IPS-18a (cell line): ENCODE measurements around the gene LRRIQ1.
"Not testable (repeated sequence)": the region's sequence is repeated elsewhere in the genome, so short reads cannot be mapped to it uniquely, and the experiment has no call there.

ENCODE experiments used
- H3K27ac ChIP-seq: one replicate; pipeline ENCODE4 v1.5.1; 2013; ENCODE audit warnings: low read length
- H3K27me3 ChIP-seq: one replicate; pipeline ENCODE4 v1.6.1; 2013; ENCODE audit warnings: mild to moderate bottlenecking, low read length; ENCODE audit not compliant: control insufficient read depth, insufficient read depth
- H3K36me3 ChIP-seq: one replicate; pipeline ENCODE4 v1.6.1; 2013; ENCODE audit warnings: low read depth, low read length; ENCODE audit not compliant: control insufficient read depth
- H3K4me1 ChIP-seq: one replicate; pipeline ENCODE4 v1.6.1; 2013; ENCODE audit warnings: low read depth, low read length; ENCODE audit not compliant: control insufficient read depth
- H3K4me3 ChIP-seq: one replicate; pipeline ENCODE4 v1.5.1; 2013; ENCODE audit warnings: low read length
- H3K9ac ChIP-seq: one replicate; pipeline ENCODE4 v1.6.1; 2013; ENCODE audit warnings: mild to moderate bottlenecking, low read length, moderate library complexity
- H3K9me3 ChIP-seq: one replicate; pipeline ENCODE4 v1.6.1; 2013; ENCODE audit warnings: low read depth, low read length; ENCODE audit not compliant: control insufficient read depth

LRRIQ1 gene

GRCh38 chr12:85206543-85206942 is 170.4 kb downstream of the LRRIQ1 start:
- H3K36me3 ChIP-seq, result no peaks in the 10 kb centered on the region
- H3K9ac ChIP-seq, result no peak overlapping the region
- no peaks in the 10 kb centered on the region for H3K27me3 ChIP-seq
- no peak overlapping the region for H3K27ac ChIP-seq
- no peak overlapping the region for H3K4me3 ChIP-seq
- peaks cover 12% of the 10 kb centered on the region for H3K9me3 ChIP-seq
- H3K4me1 ChIP-seq, result no peaks in the 10 kb centered on the region

- H3K36me3 ChIP-seq, H3K27ac ChIP-seq, H3K9me3 ChIP-seq, H3K27me3 ChIP-seq, H3K4me1 ChIP-seq, H3K4me3 ChIP-seq, H3K9ac ChIP-seq: not testable (repeated sequence)
Measured at GRCh38 chr12:85224339-85224738, 188.2 kb downstream of the LRRIQ1 start.

- Histone ChIP-seq H3K27me3 (no peaks in the 10 kb centered on the region), H3K36me3 (no peaks in the 10 kb centered on the region), H3K4me1 (no peaks in the 10 kb centered on the region), H3K4me3 (no peak overlapping the region), H3K9me3 (no peaks in the 10 kb centered on the region), H3K27ac (no peak overlapping the region), H3K9ac (no peak overlapping the region)
Measured at GRCh38 chr12:85225501-85225900, 189.3 kb downstream of the LRRIQ1 start.

- no peaks in the 10 kb centered on the region for H3K4me1 ChIP-seq
- no peaks in the 10 kb centered on the region for H3K27me3 ChIP-seq
- H3K4me3 ChIP-seq, result no peak overlapping the region
- no peaks in the 10 kb centered on the region for H3K36me3 ChIP-seq
- H3K9ac ChIP-seq, result no peak overlapping the region
- no peak overlapping the region for H3K27ac ChIP-seq
- peaks cover 10% of the 10 kb centered on the region for H3K9me3 ChIP-seq
Measured at GRCh38 chr12:85237327-85237726, 201.2 kb downstream of the LRRIQ1 start.

GRCh38 chr12:85244561-85244960 is 208.4 kb downstream of the LRRIQ1 start:
- H3K36me3 ChIP-seq, result no peaks in the 10 kb centered on the region
- no peaks in the 10 kb centered on the region for H3K27me3 ChIP-seq
- no peaks in the 10 kb centered on the region for H3K4me1 ChIP-seq
- no peak overlapping the region for H3K27ac ChIP-seq
- H3K9me3 ChIP-seq, result no peaks in the 10 kb centered on the region
- H3K4me3 ChIP-seq, result no peak overlapping the region
- H3K9ac ChIP-seq, result no peak overlapping the region

GRCh38 chr12:85253853-85254252 is 217.7 kb downstream of the LRRIQ1 start:
- H3K36me3 ChIP-seq, result no peaks in the 10 kb centered on the region
- no peak overlapping the region for H3K9ac ChIP-seq
- H3K27me3 ChIP-seq, result no peaks in the 10 kb centered on the region
- H3K27ac ChIP-seq, result no peak overlapping the region
- no peaks in the 10 kb centered on the region for H3K4me1 ChIP-seq
- no peak overlapping the region for H3K4me3 ChIP-seq
- H3K9me3 ChIP-seq, result no peaks in the 10 kb centered on the region

GRCh38 chr12:85257671-85258070 is 221.5 kb downstream of the LRRIQ1 start:
- no peaks in the 10 kb centered on the region for H3K4me1 ChIP-seq
- no peak overlapping the region for H3K27ac ChIP-seq
- no peaks in the 10 kb centered on the region for H3K9me3 ChIP-seq
- H3K36me3 ChIP-seq, result no peaks in the 10 kb centered on the region
- no peak overlapping the region for H3K4me3 ChIP-seq
- no peaks in the 10 kb centered on the region for H3K27me3 ChIP-seq
- H3K9ac ChIP-seq, result no peak overlapping the region

- no peaks in the 10 kb centered on the region for H3K4me1 ChIP-seq
- no peaks in the 10 kb centered on the region for H3K9me3 ChIP-seq
- H3K27ac ChIP-seq, result no peak overlapping the region
- H3K36me3 ChIP-seq, result no peaks in the 10 kb centered on the region
- H3K9ac ChIP-seq, result no peak overlapping the region
- no peak overlapping the region for H3K4me3 ChIP-seq
- H3K27me3 ChIP-seq, result no peaks in the 10 kb centered on the region
Measured at GRCh38 chr12:85260447-85260846, 224.3 kb downstream of the LRRIQ1 start.

GRCh38 chr12:85260896-85261295 is 224.7 kb downstream of the LRRIQ1 start:
- Histone ChIP-seq H3K4me3 (no peak overlapping the region), H3K4me1 (no peaks in the 10 kb centered on the region), H3K27ac (no peak overlapping the region), H3K9me3 (no peaks in the 10 kb centered on the region), H3K27me3 (no peaks in the 10 kb centered on the region), H3K36me3 (no peaks in the 10 kb centered on the region), H3K9ac (no peak overlapping the region)

- Histone ChIP-seq H3K9ac (no peak overlapping the region), H3K27me3 (no peaks in the 10 kb centered on the region), H3K27ac (no peak overlapping the region), H3K36me3 (no peaks in the 10 kb centered on the region), H3K9me3 (no peaks in the 10 kb centered on the region), H3K4me1 (no peaks in the 10 kb centered on the region), H3K4me3 (no peak overlapping the region)
Measured at GRCh38 chr12:85266356-85266755, 230.2 kb downstream of the LRRIQ1 start.

- H3K4me3 ChIP-seq, result no peak overlapping the region
- H3K4me1 ChIP-seq, result peaks cover 4% of the 10 kb centered on the region
- peaks cover 18% of the 10 kb centered on the region for H3K27me3 ChIP-seq
- no peak overlapping the region for H3K27ac ChIP-seq
- H3K9ac ChIP-seq, result no peak overlapping the region
- H3K9me3 ChIP-seq, result no peaks in the 10 kb centered on the region
- no peaks in the 10 kb centered on the region for H3K36me3 ChIP-seq
Measured at GRCh38 chr12:85273381-85274314, 237.5 kb downstream of the LRRIQ1 start.

GRCh38 chr12:85274315-85274651 is 238.1 kb downstream of the LRRIQ1 start:
- Histone ChIP-seq H3K36me3 (no peaks in the 10 kb centered on the region), H3K4me3 (no peak overlapping the region), H3K27ac (no peak overlapping the region), H3K27me3 (peaks cover 25% of the 10 kb centered on the region), H3K9ac (no peak overlapping the region), H3K4me1 (peaks cover 8% of the 10 kb centered on the region), H3K9me3 (no peaks in the 10 kb centered on the region)
